Colon (tissue), 2 donors: ENCODE results near the gene TRIM54.
"Not testable (repeated sequence)": the region's sequence is repeated elsewhere in the genome, so short reads cannot be mapped to it uniquely, and the experiment has no call there.

Source experiments
- FAIRE-seq: peaks from 2 replicates; lab custom pipeline; 2012; peaks lifted over from hg19 to GRCh38; lab: Jason Lieb, UNC
- donor health status: control.
- donor health status: control.

TRIM54 gene

DNA sequence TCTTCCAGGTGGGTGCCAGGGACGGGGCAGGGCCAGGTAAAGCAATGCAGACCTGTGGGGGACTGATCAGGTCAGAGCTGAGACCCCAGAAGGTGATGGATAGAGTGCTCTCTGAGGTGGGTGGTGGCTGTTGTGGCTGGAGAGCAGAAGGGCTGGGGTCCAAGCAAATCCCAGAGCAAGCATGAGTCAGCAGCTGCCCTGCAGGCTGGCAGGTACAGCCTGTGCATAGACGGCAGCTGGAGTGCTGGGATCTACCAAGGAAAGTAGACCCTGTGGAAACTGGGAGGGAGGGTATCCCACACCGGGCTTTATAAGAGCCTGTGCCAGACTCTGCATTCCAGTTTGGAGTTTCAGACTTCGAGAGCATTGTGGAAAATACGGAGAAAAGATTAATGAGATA, 663 bp downstream of the TRIM54 start:
- no peak for FAIRE-seq

DNA sequence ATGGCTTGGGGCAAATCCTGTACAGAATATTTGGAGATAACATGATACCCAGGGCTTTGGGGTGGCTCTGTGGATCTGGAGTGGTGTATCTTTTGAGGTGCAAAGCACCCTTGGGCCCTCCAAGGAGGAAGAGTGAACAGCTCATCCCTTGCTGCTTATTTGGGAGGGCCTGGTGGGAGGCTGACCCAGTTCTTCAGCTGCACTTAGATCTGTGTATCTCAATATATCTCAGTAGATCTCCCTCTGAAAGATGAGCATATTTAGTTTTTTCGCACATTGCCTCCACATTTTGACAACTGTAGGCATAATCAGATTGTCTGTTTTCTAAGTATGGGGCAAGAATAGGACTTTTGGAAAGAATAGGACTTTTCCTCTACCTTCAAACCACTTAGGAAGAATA, 2.8 kb downstream of the TRIM54 start:
- no peak for FAIRE-seq

DNA sequence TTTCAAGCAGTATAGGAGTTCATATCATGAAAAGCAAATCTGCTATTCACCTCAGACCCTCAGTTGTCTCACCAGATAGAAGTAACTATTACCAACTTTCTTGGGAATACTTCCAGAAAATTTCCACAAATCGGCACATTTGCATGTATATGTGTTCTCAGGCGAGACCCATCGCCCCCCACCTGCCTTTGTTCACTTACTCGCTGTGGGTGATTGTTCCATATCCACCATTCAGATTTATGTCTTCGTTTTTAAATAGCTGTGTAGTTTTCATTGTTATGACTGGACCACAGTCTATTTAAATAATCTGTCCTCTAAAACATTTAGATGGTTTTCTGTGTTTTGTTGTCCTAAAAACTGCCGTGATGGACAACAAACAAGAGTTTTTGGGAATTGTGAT, 3.3 kb downstream of the TRIM54 start:
- no peak for FAIRE-seq

DNA sequence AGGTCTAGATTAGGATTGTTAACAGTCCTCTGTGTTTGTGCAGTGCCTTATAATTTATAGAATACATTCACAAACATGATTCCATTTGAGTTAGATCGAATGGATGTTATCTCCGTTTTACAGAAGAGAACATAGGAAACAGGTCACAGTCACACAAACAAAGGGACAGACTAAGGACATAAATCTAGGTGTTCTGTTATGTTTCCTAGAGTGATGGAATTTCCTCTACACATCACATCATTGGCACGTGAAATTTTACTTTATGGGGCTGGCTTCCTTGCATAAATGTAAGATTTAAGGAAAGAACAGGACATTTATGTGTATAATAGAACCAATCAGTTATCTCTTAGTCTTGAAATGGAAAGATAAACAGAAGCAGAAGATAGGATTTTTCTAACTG, 6.4 kb downstream of the TRIM54 start:
- FAIRE-seq = no peak

DNA sequence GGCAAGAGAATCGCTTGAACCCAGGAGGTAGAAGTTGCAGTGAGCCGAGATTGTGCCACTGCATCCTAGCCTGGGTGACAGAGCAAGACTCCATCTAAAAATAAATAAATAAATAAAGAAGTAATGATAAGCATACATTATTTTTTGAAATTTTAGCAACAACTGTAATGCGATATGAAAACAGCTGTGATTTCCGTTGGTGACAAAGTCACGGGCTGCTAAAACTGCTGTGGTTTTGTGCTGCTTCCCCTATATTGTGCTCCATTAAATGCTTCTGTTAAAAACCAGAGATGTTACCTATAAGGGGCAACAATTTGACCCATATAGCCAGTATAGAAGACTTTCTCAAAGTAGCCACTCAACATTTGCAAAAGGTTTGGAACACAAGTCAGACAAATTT, 8.3 kb downstream of the TRIM54 start:
- FAIRE-seq = no peak

DNA sequence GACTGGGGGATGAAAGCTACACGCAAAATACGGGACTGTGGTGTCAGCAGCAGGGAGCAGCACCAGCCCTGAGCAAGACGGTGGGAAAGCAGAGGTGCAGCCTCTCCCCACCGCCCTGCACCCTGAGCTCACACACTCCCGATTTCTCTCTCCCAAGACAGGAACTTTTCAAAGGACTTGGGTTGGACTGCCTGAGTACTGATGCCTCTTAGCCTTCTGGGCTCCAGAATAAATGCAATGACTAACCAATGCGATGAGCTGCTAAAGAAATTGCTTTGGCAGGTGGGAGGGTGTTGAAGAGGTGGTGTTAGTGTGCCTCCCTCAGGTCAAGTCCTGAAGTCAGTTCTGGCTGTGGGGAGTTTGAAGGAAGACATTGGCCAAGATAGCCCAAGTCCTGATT, 9.6 kb downstream of the TRIM54 start:
- FAIRE-seq = no peak

DNA sequence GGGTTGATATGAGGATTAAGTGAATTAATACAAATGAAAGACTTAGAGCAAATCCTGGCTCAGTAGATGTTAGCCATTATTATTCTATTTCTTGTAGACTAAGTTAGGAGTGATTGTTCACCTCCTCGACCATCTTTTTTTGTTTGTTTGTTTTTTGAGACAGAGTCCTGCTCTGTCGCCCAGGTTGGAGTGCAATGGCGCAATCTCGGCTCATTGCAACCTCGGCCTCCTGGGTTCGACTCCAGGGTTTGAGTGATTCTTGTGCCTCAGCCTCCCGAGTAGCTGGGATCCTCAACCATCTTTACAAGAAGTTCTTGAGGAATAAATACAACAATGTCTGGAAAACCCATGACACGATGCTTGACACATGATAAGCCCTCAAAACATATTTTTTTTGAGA, 12.7 kb downstream of the TRIM54 start:
- FAIRE-seq = no peak

DNA sequence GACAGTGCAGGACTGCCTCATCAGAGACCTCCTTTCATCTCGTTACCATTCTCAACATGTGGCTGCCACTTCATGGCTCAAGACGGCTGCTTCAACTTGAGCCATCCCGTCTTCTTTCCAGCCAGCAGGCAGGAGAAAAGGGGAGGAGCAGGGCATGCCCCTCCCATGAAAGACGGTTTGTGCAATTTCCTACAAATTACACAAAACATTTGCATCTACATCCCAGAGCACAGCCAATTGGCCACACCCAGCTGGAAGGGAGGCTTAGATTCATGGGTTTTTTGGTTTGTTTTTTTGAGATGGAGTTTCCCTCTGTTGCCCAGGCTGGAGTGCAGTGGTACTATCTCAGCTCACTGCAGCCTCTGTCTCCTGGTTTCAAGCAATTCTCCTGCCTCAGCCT, 14.3 kb downstream of the TRIM54 start:
- FAIRE-seq = no peak

DNA sequence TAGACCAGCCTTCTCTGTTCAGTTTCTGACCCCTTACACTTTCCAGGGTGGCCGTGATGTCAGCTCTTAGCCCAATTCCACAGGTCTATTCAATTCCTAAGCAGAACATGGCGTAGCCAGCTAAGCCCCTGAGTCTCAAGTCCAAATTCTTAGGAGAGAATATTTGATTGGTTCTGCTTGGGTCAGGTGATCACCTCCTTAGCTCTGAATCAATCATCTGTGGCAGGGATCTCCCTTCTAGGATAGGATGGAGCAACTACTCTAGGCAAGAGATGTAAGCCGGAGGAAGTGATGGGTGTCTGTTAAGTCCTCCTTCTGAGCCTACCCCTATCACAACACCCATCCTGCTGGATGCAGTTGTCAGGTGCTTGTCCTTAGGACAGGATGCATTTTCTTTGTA, 15.0 kb downstream of the TRIM54 start:
- FAIRE-seq = no peak

DNA sequence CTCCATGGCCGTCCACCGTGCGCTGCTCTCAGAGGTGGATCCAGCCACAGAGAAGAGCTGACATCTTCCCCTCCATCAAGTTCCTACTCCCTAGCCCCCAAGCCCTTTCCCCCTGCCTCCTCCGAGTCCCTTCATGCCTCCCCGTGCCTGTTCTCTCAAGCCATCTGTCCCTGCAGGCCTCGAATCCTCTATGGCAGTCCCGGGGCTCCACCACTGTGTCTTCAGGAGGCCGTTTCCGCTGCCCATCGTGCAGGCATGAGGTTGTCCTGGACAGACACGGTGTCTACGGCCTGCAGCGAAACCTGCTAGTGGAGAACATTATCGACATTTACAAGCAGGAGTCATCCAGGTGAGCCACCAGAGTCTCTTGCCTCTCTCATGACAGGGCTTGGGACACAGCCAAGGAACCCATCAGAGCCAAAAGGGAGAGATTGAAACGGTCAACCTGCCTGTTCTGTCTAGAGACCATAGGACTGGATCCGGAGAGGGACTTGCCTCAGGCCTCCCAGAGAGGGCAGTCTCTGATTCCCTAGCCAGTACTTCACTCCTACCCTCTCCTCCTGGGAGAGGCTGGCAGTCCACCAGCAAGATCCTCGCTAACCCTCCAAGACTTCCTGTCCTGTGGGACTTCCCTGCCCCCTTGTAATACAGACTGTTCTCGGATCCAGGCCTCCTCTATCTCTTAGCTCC, 16.3 kb downstream of the TRIM54 start:
- FAIRE-seq = no peak

DNA sequence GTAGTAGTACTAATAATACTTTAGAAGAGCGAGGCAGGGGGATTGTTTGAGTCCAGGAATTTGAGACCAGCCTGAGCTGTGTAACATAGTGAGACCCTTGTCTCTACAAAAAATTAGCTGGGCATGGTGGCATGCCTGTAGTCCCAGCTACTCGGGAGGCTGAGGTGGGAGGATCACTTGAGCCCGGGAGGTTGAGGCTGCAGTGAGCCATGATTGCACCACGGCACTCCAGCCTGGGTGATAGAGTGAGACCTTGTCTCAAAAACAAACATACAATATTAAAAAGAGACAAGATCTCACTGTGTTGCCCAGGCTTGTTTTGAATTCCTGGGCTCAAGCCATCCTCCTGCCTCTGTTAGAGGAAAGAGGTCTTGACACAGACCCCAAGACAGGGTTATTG, 18.4 kb downstream of the TRIM54 start:
- FAIRE-seq = not testable (repeated sequence)

DNA sequence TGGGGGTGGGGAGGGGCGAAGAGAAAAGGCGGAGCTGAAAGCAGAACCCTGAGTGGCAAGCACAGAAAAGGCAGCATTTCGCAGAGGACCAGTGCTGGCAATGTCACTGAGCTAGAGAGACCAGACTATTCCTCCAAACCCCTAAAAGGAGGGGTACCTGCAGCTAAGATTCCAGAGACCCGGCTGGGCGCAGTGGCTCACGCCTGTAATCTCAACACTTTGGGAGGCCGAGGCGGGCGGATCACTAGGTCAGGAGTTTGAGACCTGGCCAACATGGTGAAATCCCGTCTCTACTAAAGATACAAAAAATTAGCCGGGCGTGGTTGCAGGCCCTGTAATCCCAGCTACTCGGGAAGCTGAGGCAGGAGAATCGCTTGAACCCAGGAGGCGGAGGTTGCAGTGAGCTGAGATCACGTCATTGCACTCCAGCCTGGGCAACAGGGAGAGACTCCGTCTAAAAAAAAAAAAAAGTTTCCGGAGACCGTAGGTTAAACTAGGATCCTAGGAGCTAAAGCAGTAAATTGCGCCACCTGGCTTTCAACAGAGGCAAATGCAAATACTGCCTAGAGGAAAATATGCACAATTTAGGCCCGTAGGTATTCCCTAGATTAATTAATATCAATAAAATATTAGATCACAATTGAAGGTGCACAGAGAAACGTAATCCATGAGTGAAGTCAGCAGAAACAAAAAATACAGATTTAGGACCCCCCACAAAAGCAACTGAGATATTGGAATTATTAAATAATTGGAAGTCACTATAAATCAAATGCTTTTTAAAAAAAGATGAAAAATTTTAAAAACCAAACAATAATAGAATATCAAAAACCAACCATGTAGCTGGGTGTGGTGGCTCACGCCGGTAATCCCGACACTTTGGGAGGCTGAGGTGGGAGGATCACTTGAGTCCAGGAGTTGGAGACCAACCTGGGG, 21.1 kb downstream of the TRIM54 start:
- peak; percentile 66 for FAIRE-seq

DNA sequence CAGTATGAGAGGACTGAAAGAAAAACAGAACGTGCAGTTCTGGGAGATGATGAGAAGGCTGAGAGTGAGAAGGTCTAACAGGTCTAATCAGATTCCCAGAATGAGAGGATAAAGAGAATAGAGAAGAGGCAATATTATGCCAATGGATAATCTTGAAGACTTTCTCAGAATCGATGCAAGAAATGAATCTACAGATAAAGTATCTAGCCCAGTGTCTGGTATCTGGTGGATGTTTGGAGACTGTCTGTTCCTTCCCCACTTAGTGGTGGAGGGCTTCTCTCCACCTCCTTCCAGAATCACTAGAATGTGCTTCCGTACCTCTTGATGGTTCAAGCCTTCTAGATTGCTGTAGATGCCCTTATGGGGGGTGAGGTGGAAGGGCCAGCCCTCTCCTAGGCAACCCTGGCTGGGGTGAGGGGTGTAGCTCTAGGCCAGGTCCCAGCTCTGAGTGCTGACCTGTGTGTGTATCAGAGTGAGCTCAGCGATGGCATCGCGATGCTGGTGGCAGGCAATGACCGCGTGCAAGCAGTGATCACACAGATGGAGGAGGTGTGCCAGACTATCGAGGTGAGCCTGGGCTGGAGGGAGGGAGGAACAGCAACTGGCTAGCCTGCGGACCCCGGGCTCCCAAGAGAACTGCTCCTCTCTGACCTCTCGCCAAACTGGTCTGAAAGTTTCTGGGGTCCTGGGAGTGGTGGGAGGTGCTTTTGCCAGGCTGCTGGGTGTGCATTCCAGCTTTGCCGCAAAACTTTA, 22.4 kb downstream of the TRIM54 start:
- no peak for FAIRE-seq

DNA sequence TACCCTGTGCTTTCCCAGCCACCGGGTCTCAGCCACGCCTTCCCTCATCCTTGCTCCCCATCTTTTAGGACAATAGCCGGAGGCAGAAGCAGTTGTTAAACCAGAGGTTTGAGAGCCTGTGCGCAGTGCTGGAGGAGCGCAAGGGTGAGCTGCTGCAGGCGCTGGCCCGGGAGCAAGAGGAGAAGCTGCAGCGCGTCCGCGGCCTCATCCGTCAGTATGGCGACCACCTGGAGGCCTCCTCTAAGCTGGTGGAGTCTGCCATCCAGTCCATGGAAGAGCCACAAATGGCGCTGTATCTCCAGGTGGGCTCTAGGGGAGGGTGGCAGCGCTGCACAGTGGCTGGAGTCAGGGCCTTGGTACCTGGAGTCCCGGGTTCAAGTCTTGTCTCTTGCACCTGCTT, 23.3 kb downstream of the TRIM54 start:
- no peak for FAIRE-seq

DNA sequence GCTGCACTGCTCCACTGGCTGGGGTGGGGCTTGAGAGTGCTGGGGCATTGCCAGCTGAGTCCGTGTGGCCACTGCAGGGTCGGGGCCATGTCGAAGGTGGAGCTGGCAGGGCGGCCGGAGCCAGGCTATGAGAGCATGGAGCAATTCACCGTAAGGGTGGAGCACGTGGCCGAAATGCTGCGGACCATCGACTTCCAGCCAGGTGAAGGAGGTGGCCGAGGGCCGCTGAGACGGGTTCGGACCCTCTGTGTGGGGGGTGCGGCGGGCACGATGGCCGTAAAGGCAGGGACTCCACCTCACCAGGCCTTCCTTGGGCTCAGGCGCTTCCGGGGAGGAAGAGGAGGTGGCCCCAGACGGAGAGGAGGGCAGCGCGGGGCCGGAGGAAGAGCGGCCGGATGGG, 23.9 kb downstream of the TRIM54 start:
- no peak for FAIRE-seq

DNA sequence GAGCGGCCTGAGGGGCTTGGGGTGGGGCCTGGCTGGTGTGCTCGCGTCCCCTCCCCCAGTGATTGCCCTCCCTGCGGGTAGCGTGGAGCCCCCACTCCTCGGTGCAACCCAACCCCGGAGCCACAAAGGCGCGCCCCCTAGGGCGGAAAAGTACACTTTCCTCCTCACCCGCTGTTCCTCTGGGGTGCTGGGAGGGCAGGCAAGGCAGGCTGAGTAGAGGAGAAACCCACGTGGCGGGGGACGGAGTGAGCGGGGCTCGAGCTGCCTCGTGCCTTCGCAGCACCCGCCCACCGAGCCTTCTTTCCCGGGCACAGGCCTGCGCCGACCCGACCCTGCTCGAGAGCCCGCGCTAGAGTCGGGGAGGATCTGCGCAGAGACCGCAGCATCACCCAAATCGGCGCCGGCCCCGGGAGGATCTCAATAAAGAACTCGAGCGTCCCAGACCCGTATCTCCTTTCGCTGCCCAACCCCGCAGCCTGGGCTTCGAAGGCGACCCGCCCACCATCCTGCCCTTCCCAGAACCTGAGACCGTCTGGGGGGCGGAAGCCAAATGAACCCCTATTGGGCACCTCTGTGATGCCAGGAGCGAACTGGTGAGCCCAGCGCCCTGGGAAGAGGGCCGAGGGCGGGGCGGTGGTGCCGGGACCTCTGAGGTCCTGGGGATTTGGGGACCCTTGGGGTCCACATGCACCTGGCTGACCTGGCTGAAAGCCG, 24.5 kb downstream of the TRIM54 start:
- FAIRE-seq = no peak

DNA sequence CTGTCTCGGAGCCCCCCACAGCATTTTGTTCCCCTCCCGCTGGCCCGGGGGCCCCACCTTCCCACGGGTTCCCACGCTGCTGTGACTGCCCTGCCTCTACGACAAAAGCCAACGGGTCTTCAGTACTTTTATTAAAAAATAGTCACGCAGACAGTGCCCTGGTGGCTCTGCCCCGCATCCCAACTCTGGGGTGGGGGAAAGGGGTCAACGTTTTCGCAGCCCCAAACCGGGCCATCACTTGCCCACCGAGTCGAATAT, 25.0 kb downstream of the TRIM54 start:
- FAIRE-seq = no peak

DNA sequence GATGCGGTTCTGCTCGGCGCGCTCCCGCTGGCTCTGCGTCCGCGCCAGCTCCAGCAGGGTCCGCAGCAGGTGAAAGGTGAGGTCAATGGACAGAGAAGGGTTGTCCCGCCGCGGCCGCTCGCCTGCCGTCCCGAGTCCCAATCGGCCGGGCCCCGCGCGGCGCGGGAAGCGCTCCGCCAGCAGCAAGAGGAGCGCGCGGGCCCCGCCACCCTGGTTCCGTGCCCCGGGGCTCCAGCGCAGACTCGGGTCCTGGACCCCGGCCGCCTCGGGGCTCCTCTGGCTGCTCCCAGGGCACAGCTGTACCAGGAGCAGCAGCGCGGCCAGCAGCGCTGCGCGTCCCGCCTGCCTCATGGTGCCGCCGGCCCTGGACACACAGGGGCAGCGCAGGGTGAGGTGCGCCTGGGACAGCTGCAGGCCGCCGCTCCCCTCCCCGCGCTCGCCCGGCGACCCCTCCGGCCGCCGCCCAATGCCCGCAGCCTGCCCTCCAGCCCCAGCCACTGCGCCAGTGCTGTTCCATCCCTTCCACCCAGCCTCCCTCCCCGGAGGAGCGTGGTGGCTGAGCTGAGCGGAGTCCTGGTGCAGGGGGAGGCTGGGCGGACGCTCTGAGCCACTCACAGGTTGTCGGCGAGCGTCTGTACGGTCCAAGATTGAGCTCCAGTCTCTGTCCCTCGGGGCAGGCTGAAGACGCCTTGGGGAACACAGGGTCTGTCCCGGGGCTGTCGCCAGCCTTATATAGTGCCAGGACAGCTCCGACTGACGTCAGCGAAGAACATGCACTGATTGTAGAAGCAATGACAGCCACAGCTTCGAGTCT, 25.5 kb downstream of the TRIM54 start:
- FAIRE-seq = no peak

DNA sequence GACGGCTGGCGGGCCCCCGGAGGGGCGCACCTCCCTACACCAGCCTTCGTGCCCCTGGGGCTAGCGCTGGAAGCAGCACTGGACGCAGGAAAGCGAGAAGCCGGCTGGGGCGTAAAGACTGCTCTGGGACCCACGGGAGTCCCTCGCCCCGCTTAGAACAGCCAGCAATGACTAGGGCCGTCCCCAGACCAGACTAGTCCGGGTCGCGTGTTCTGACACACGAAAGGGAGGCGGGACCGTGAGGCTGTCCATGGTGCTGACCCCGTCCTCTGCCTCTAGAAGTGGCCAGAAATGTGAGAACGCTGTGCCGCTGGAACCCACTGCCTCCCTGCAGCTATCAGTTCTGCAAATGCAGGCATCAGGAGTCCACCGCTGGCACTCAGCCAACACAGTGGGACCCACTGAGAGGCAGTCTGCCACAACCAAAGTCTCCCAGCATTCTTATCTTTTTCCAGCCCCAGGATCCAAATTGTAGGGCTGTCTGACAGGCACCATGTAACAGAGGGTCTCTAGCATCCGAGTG, 26.2 kb downstream of the TRIM54 start, which contains the start of gene UCN:
Gene UCN, minus strand, starts transcription at position 87 of the 523 bp plus-strand sequence. CDS start 550 bp downstream, outside the sequence.
- FAIRE-seq = no peak

DNA sequence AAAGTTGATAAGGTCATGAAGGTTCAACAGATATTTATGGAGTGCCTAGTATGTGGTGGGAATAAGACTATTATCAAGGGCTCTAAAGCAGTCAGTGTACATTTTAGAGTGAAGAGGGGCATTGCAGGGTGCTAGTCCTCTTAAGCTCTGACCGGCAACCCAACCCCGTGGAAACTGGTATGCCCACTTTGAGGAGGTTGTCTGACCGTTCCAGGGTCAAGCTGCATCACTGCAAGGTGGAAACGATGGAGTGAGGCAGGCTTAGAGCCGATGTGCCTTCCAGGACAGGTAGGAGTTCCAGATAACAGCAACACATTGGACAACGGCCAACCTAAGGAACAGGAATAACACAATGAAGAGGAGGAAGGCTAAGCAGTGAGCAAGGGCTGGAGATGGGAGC, 27.4 kb downstream of the TRIM54 start:
- FAIRE-seq = no peak

DNA sequence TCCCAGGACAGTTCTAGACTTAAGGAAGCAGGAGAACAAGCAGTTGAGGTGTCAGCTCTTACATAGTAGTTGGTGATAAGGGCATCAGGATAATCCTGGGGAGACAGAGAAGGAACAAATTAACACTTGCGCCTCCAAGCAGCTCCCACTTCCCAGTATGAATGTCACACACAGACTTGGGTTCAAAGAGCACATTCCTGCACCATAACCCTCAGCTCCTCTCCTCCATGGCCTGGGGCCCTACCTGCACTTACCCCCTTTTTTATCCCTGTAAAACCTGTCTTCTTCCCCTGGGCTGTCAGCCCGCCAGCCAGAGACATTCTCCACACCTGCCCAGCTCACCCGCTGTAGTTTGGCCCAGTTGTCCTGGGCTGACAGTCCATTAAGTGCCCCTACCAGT, 29.9 kb downstream of the TRIM54 start:
- FAIRE-seq = no peak
